Activated T-helper 9 cell treated with anti-CD3 and anti-CD28 coated beads, Interleukin-2, amount 50 U/mL, for 16 hours (primary cell): ENCODE results near the gene MST1R.
"Not testable (repeated sequence)": the region's sequence is repeated elsewhere in the genome, so short reads cannot be mapped to it uniquely, and the experiment has no call there.

ENCODE experiments used
- DNase-seq: peaks from one replicate; pipeline ENCODE4 v3.0.0-alpha.2; 2020; ENCODE audit warnings: low read depth

Gene MST1R

GRCh38 chr3:49903451-49904424 lies at the start of gene MST1R:
TSS of gene MST1R (minus strand) at chr3:49903873. CDS start at chr3:49903609, 264 bp downstream.
- peak; percentile 70 for DNase-seq

DNA sequence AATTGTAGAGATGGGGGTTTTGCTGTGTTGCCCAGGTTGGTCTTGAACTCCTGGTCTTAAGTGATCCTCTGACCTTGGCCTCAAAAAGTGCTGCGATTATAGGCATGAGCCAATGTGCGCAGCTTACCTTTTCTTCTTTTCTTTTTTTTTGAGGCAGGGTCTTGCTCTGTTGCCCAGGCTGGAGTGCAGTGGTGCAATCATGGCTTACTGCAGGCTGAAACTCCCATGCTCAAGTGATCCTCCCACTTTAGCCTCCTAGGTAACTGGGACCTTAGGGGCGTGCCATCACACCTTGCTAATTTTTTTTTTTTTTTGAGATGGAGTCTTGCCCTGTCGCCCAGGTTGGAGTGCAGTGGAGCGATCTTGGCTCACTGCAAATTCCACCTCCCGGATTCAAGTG lies 49.3 kb upstream of the MST1R start:
- DNase-seq, result no peak

GRCh38 chr3:49942651-49943050 lies 39.0 kb upstream of the MST1R start:
- DNase-seq, result no peak

- no peak for DNase-seq
These were observed 37.1 kb upstream of the MST1R start for GRCh38 chr3:49940667-49941249.

- DNase-seq, result peak; percentile 90
These were observed 36.4 kb upstream of the MST1R start, which contains the start of gene RBM6 for GRCh38 chr3:49939858-49940666. TSS of gene RBM6 (plus strand) at chr3:49940150. CDS start at chr3:49962642, 22,492 bp downstream.

DNA sequence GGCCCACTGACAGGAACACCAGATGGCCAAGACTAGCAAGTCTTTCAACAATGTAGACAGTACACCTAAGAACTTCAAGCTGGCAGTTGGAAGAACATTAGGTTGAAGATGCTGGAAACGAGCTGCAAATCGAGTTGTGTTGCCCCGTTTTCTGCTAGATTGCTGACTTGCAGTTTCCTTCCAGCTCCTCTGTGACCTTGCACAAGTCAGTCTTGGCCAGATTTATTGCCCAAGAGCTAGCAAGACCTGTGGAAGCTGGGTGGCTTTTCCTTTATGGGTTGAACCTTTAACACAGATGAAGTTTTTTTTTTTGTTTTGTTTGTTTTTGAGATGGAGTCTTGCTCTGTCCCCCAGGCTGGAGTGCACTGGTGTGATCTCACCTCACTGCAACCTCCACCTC lies 33.4 kb upstream of the MST1R start:
- no peak for DNase-seq

GRCh38 chr3:49932281-49932680 lies 28.6 kb upstream of the MST1R start:
- not testable (repeated sequence) for DNase-seq

GRCh38 chr3:49930922-49931321 lies 27.2 kb upstream of the MST1R start:
- DNase-seq, result no peak

GRCh38 chr3:49930168-49930690 lies 26.6 kb upstream of the MST1R start:
- DNase-seq, result no peak

GRCh38 chr3:49929291-49930167 lies 25.9 kb upstream of the MST1R start, which contains the start of gene MON1A:
TSS of gene MON1A (minus strand) at chr3:49929811. CDS start at chr3:49913346, 16,465 bp downstream.
- peak; percentile 78 for DNase-seq

DNA sequence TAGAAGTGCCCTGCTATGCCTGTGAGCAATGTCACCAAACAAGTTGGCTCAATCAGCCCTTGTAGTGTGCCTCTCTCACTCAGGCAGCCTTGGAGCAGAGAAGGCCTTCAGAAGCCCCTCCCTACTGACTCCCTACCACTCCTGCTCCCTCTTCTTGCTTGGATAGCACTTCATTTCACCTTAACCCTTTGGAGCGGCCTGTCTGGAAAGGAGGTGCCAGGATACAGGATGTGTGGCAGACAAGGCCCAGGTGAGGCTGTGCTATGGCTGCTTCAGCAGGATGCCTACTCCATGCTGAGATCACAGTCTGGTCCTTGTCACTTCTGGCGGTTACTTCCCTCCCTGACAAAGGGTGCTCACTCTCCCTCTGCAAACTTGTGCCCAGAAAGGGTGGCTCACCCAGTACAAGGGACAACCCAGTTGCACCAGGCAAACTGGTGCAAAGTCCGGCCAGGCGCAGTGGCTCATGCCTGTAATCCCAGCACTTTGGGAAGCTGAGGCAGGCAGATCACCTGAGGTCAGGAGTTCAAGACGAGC lies 24.9 kb upstream of the MST1R start:
- DNase-seq, result no peak

- DNase-seq, result no peak
These were observed 24.1 kb upstream of the MST1R start for GRCh38 chr3:49927798-49928197.

DNA sequence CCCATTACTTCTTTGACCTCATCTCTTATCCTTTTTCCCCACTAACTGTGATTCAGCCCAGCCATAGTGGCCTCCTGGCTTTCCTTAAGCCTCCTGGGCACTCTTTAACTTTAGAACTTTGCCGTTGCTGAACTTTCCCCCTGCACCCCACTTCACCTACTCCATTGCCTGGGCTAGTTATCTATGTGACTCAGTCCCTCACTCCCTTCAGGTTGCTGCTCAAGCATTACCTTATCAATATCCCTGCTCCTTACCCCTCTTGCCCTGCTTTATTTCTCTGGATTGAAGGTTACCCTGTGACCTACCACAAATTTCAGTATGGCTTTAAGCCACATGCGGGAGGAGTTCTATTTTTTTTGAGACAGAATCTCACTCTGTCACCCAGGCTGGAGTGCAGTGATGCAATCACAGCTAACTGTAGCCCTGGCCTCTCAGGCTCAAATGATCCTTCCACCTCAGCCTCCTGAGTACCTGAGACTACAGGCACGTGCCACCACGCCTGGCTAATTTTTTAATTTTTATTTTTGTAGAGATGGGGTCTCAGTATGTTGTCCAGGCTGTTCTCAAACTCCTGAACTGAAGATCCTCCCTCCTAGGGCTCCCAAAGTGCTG lies 22.6 kb upstream of the MST1R start:
- DNase-seq, result no peak

DNA sequence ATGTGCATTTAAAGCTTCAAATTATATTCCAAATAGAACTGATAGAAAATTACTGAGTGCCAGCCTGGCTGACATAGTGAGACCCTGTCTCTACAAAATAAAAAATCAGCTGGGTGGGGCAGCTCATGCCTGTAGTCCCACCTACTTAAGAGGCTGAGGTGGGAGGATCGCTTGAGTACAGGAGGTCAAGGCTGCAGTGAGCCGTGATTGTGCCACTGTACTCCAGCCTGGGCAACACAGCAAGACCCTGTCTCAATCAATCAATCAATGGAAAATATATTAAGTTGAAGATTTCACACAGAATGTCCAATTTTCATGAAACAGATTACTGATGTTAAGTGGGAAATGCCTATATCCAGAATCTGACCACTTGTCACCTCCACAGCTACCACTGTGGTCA lies 21.8 kb upstream of the MST1R start:
- DNase-seq, result no peak

DNA sequence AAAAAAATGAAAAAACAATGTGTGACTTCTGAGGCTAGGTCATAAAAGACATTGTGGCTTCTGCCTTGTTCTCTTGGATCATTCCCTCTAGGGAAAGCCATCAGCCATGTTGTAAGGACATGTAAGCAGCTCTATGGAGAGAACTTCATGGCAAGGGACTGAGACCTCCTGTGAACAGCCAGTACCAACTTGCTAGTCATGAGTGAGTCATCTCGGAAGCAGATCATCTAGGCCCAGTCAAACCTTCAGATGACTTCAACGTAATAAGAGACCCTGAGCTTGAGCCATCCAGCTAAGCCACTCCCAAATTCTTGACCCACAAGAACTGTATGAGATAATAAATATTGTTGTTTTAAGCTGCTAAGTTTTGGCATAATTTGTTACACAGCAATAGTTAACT lies 21.0 kb upstream of the MST1R start:
- no peak for DNase-seq

- DNase-seq, result not testable (repeated sequence)
These were observed 14.3 kb upstream of the MST1R start for GRCh38 chr3:49917806-49918590.

- no peak for DNase-seq
These were observed 13.0 kb upstream of the MST1R start for GRCh38 chr3:49916686-49917085.

DNA sequence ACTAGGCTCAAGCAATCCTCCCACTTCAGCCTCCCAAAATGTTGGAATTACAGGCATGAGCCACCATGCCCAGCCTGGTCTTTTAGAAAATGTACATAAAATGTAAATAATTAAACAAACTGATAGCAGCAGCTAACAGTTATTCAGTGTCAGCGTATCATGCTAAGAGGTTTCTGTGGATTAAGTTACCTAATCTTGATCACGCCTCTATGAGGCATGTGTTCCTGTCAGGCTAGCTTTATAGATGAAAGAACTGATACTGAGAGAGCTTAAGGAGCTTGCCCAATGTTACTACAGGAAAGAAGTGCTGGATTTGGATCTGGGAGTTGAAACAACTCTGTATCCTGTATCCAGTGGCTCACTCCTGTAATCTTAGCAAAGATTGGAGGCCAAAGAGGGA lies 11.2 kb upstream of the MST1R start:
- DNase-seq, result no peak

DNA sequence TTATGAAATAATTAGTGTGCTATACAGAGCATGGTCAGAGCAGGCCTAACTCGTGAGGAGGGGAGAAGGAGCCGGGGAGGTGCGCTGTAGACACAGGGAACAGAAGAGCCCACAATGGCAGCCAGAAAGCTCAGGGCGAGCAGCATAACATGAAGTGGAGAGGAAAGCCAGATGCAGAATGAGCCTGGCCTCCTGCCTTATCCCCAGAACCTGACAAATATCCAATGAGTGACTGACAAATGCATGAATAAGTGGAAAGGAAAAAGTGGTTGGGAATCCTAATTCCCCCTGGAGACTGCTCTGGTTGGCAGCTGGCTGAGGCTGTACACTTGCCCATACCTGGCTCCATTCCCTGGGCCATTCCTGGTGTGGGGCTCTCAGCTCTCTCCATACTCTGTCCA lies 9.2 kb upstream of the MST1R start:
- DNase-seq, result no peak
